ENCODE data around the gene ICE1. TPM values are rescaled to one million over a fixed set of nuclear protein-coding genes. Genes with fewer than 3 reads are reported as not detected.

The ICE1 gene
- total RNA-seq, 1 experiment from 2014 or later: 38.3 TPM

- ChIA-PET POLR2A (no interaction called here), CTCF (no interaction called here)
- TF ChIP-seq SIN3A (IDR thresholded peaks at IDR 0.05; ENCODE audit: borderline replicate concordance, insufficient read depth, low read depth, low read length): no peak
- no peak for TF ChIP-seq POLR2AphosphoS5 (IDR thresholded peaks at IDR 0.05; ENCODE audit: low read depth, low read length)
- TF ChIP-seq, protein P1, sequence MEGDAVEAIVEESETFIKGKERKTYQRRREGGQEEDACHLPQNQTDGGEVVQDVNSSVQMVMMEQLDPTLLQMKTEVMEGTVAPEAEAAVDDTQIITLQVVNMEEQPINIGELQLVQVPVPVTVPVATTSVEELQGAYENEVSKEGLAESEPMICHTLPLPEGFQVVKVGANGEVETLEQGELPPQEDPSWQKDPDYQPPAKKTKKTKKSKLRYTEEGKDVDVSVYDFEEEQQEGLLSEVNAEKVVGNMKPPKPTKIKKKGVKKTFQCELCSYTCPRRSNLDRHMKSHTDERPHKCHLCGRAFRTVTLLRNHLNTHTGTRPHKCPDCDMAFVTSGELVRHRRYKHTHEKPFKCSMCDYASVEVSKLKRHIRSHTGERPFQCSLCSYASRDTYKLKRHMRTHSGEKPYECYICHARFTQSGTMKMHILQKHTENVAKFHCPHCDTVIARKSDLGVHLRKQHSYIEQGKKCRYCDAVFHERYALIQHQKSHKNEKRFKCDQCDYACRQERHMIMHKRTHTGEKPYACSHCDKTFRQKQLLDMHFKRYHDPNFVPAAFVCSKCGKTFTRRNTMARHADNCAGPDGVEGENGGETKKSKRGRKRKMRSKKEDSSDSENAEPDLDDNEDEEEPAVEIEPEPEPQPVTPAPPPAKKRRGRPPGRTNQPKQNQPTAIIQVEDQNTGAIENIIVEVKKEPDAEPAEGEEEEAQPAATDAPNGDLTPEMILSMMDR (IDR thresholded peaks at IDR 0.05): no peak
- TF ChIP-seq, protein P2, sequence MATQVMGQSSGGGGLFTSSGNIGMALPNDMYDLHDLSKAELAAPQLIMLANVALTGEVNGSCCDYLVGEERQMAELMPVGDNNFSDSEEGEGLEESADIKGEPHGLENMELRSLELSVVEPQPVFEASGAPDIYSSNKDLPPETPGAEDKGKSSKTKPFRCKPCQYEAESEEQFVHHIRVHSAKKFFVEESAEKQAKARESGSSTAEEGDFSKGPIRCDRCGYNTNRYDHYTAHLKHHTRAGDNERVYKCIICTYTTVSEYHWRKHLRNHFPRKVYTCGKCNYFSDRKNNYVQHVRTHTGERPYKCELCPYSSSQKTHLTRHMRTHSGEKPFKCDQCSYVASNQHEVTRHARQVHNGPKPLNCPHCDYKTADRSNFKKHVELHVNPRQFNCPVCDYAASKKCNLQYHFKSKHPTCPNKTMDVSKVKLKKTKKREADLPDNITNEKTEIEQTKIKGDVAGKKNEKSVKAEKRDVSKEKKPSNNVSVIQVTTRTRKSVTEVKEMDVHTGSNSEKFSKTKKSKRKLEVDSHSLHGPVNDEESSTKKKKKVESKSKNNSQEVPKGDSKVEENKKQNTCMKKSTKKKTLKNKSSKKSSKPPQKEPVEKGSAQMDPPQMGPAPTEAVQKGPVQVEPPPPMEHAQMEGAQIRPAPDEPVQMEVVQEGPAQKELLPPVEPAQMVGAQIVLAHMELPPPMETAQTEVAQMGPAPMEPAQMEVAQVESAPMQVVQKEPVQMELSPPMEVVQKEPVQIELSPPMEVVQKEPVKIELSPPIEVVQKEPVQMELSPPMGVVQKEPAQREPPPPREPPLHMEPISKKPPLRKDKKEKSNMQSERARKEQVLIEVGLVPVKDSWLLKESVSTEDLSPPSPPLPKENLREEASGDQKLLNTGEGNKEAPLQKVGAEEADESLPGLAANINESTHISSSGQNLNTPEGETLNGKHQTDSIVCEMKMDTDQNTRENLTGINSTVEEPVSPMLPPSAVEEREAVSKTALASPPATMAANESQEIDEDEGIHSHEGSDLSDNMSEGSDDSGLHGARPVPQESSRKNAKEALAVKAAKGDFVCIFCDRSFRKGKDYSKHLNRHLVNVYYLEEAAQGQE (IDR thresholded peaks at IDR 0.05; ENCODE audit: insufficient read depth in 1 of 2, low read depth in 2 of 2, low read length in 1 of 2): no peak
- no peak for TF ChIP-seq TCF7L2 (IDR thresholded peaks at IDR 0.05; ENCODE audit: low read depth, low read length)
- intact Hi-C loops (cut with micrococcal nuclease; ENCODE audit: unreplicated experiment) (loop anchor here (5.0 kb wide), 1 partner anchor 388 kb away; no protein-coding TSS in a partner anchor), in situ Hi-C loops (cut with HindIII; ENCODE audit: low pct_unique_long_range_greater_than_20kb, low sequenced_read_pairs) (no loop called here)
- Histone ChIP-seq H3K4me3 (ENCODE audit: low read depth in 2 of 2, low read length in 2 of 2) (no peak overlapping the region), H3K27me3 (ENCODE audit: control insufficient read depth, insufficient read depth, low read length) (peaks cover 10% of the 10 kb centered on the region), H3K4me1 (ENCODE audit: control insufficient read depth, insufficient read depth, low read length) (no peaks in the 10 kb centered on the region), H3K9me3 (ENCODE audit: control insufficient read depth, insufficient read depth, low read depth, low read length) (no peaks in the 10 kb centered on the region; the same call in 1 of the 2 replicates), H3K36me3 (ENCODE audit: control insufficient read depth, insufficient read depth, low read length) (no peaks in the 10 kb centered on the region), H3K27ac (ENCODE audit: low read length) (no peak overlapping the region)
- DNase-seq (ENCODE audit: low read depth, low spot score) (no peak), ATAC-seq (no peak)
- BruUV-seq (replicated peaks): no TSS peak
These were observed 77.0 kb downstream of the ICE1 start for GRCh38 chr5:5499442-5499841.

GRCh38 chr5:5504325-5504724 is 81.8 kb downstream of the ICE1 start:
- Histone ChIP-seq H3K36me3 (ENCODE audit: control insufficient read depth, insufficient read depth, low read length) (no peaks in the 10 kb centered on the region), H3K4me1 (ENCODE audit: control insufficient read depth, insufficient read depth, low read length) (no peaks in the 10 kb centered on the region), H3K27ac (ENCODE audit: low read length) (no peak overlapping the region), H3K4me3 (ENCODE audit: low read depth in 2 of 2, low read length in 2 of 2) (no peak overlapping the region), H3K9me3 (ENCODE audit: control insufficient read depth, insufficient read depth, low read depth, low read length) (no peaks in the 10 kb centered on the region; the same call in 1 of the 2 replicates), H3K27me3 (ENCODE audit: control insufficient read depth, insufficient read depth, low read length) (peaks cover 2% of the 10 kb centered on the region; the same call in 1 of the 2 replicates)
- no peak for TF ChIP-seq TCF7L2 (IDR thresholded peaks at IDR 0.05; ENCODE audit: low read depth, low read length)
- DNase-seq (ENCODE audit: low read depth, low spot score): no peak
- ATAC-seq: no peak
- CTCF ChIA-PET: interaction anchor here (0.7 kb wide), 1 partner anchor 649 kb away, joined by 3 read pairs; no protein-coding TSS in a partner anchor
- BruUV-seq (replicated peaks): no TSS peak
- intact Hi-C loops (cut with micrococcal nuclease; ENCODE audit: unreplicated experiment) (no loop called here), in situ Hi-C loops (cut with HindIII; ENCODE audit: low pct_unique_long_range_greater_than_20kb, low sequenced_read_pairs) (no loop called here)
- POLR2A ChIA-PET: interaction anchor here (0.7 kb wide), 1 partner anchor 204 kb away, joined by 5 read pairs; no protein-coding TSS in a partner anchor

GRCh38 chr5:5505815-5506214 is 83.3 kb downstream of the ICE1 start:
- Histone ChIP-seq H3K4me3 (ENCODE audit: low read depth in 2 of 2, low read length in 2 of 2) (no peak overlapping the region), H3K9me3 (ENCODE audit: control insufficient read depth, insufficient read depth, low read depth, low read length) (no peaks in the 10 kb centered on the region; the same call in 1 of the 2 replicates), H3K36me3 (ENCODE audit: control insufficient read depth, insufficient read depth, low read length) (no peaks in the 10 kb centered on the region), H3K27ac (ENCODE audit: low read length) (no peak overlapping the region), H3K4me1 (ENCODE audit: control insufficient read depth, insufficient read depth, low read length) (no peaks in the 10 kb centered on the region), H3K27me3 (ENCODE audit: control insufficient read depth, insufficient read depth, low read length) (peaks cover 2% of the 10 kb centered on the region; the same call in 1 of the 2 replicates)
- TF ChIP-seq, protein P1 (IDR thresholded peaks at IDR 0.05): no peak
- no peak for ATAC-seq
- ChIA-PET POLR2A (no interaction called here), CTCF (no interaction called here)
- intact Hi-C loops (cut with micrococcal nuclease; ENCODE audit: unreplicated experiment) (no loop called here), in situ Hi-C loops (cut with HindIII; ENCODE audit: low pct_unique_long_range_greater_than_20kb, low sequenced_read_pairs) (no loop called here)
- no peak for DNase-seq (ENCODE audit: low read depth, low spot score)
- no TSS peak for BruUV-seq (replicated peaks)
